T follicular helper cell (primary cell): ENCODE measurements around the gene AKIRIN2.

ENCODE experiments used
- DNase-seq: peaks from one replicate; pipeline ENCODE4 v3.0.0-alpha.2; 2020; ENCODE audit warnings: low read depth
- total RNA-seq, 2 experiments: gene quantifications; one replicate each; lab custom pipeline; 2026; lab: John Stamatoyannopoulos, UW

The AKIRIN2 gene
- 32.0 to 38.5 reads per million in 2 experiments for total RNA-seq

GRCh38 chr6:87701676-87702588 is at the start of gene AKIRIN2:
AKIRIN2 (minus strand) TSS chr6:87702233; CDS start chr6:87701684, 549 bp downstream.
- DNase-seq: peak; percentile 93

GRCh38 chr6:87747646-87748045 is 45.6 kb upstream of the AKIRIN2 start:
- no peak for DNase-seq

- no peak for DNase-seq
Measured at GRCh38 chr6:87745966-87746721, 44.1 kb upstream of the AKIRIN2 start.

- DNase-seq: no peak
Measured at GRCh38 chr6:87743454-87743853, 41.4 kb upstream of the AKIRIN2 start.

- DNase-seq: peak; percentile 33
Measured at GRCh38 chr6:87742106-87742505, 40.1 kb upstream of the AKIRIN2 start.

GRCh38 chr6:87741001-87741650 is 39.1 kb upstream of the AKIRIN2 start:
- no peak for DNase-seq

GRCh38 chr6:87738744-87739143 is 36.7 kb upstream of the AKIRIN2 start:
- no peak for DNase-seq

- no peak for DNase-seq
Measured at GRCh38 chr6:87738000-87738399, 36.0 kb upstream of the AKIRIN2 start.

GRCh38 chr6:87736809-87737540 is 34.9 kb upstream of the AKIRIN2 start:
- no peak for DNase-seq

- peak; percentile 13 for DNase-seq
Measured at GRCh38 chr6:87731818-87732661, 30.0 kb upstream of the AKIRIN2 start.

GRCh38 chr6:87731080-87731479 is 29.0 kb upstream of the AKIRIN2 start:
- DNase-seq: no peak

- no peak for DNase-seq
Measured at GRCh38 chr6:87729965-87730719, 28.1 kb upstream of the AKIRIN2 start.

GRCh38 chr6:87728706-87729105 is 26.7 kb upstream of the AKIRIN2 start:
- no peak for DNase-seq

GRCh38 chr6:87724983-87725811 is 23.2 kb upstream of the AKIRIN2 start:
- no peak for DNase-seq

- no peak for DNase-seq
Measured at GRCh38 chr6:87723170-87724078, 21.4 kb upstream of the AKIRIN2 start.

- no peak for DNase-seq
Measured at GRCh38 chr6:87722540-87723169, 20.6 kb upstream of the AKIRIN2 start.

GRCh38 chr6:87721311-87721710 is 19.3 kb upstream of the AKIRIN2 start:
- no peak for DNase-seq
